Cardiac muscle cell (in vitro differentiated cells and primary cell): Measurements from ENCODE around the gene PHTF2. TPM values are rescaled to one million over a fixed set of nuclear protein-coding genes. Genes with fewer than 3 reads are reported as not detected.
A peak's percentile ranks its signal among the peaks of the same experiment; 100 is the strongest.

Experiments used
- DNase-seq, 2 donors: peaks; one replicate each; pipeline versions ENCODE4 v3.0.0 to v3.0.0-alpha.2; 2010 to 2017; ENCODE audit warnings: low read depth in 1 of 2, low spot score in 1 of 2
- H3K27ac ChIP-seq: fragments of 200-600 bp; sonication (generic); 2 replicates; pipeline ENCODE4 v1.5.1; 2016
- H3K27me3 ChIP-seq: fragments of 200-600 bp; sonication (generic); 2 replicates; pipeline ENCODE4 v1.6.0; 2016; ENCODE audit warnings: control low read depth
- H3K36me3 ChIP-seq: fragments of 200-600 bp; sonication (generic); 2 replicates; pipeline ENCODE4 v1.5.1; 2016; ENCODE audit warnings: control low read depth
- H3K4me1 ChIP-seq: fragments of 200-600 bp; sonication (generic); 2 replicates; pipeline ENCODE4 v1.8.1; 2017; ENCODE audit warnings: low read depth, mild to moderate bottlenecking, mixed run types
- H3K4me3 ChIP-seq: fragments of 200-600 bp; sonication (generic); 2 replicates; pipeline ENCODE4 v1.5.1; 2016; ENCODE audit warnings: mild to moderate bottlenecking
- H3K9me3 ChIP-seq: fragments of 200-600 bp; sonication (generic); 2 replicates; pipeline ENCODE4 v1.5.1; 2017; ENCODE audit warnings: low read depth, mild to moderate bottlenecking, control low read depth
- polyA plus RNA-seq: library from polyadenylated mRNA; unstranded; fragments of >200 nt; fragmentation: Nextera tagmentation; extraction: Ambion mirVana; gene quantifications from 2 replicates; pipeline ENCODE4 v1.2.1, GENCODE V29; 2016
- total RNA-seq: library from RNA; depleted of rRNA; stranded (reverse); fragments of >200 nt; gene quantifications from 2 replicates; pipeline ENCODE4 v1.2.3, GENCODE V29; 2016
- TF ChIP-seq, protein P1 (sequence below): IDR thresholded peaks from 2 replicates; pipeline ENCODE4 v1.5.1; 2012; ENCODE audit warnings: low read depth, mild to moderate bottlenecking, low read length

Gene PHTF2
- 27.7 and 36.6 TPM in 2 replicates for total RNA-seq
- 28.4 and 49.9 TPM in 2 replicates for polyA plus RNA-seq

GRCh38 chr7:77798394-77799077, at the start of gene PHTF2, which contains the start of gene TMEM60:
Gene PHTF2, plus strand, starts transcription at chr7:77798773.
Gene TMEM60, minus strand, starts transcription at chr7:77798434. Its CDS starts 4,061 bp downstream, at chr7:77794373.
- peak within 1 kb of the TSS; percentile 85 for H3K27ac ChIP-seq
- H3K4me3 ChIP-seq: peak within 1 kb of the TSS; percentile 90
- DNase-seq: peak; percentile 99 to 100
- peaks cover 4% of the 10 kb centered on the region for H3K36me3 ChIP-seq
- H3K27me3 ChIP-seq: no peaks in the 10 kb centered on the region
- no peaks in the 10 kb centered on the region for H3K9me3 ChIP-seq
- TF ChIP-seq, protein P1, sequence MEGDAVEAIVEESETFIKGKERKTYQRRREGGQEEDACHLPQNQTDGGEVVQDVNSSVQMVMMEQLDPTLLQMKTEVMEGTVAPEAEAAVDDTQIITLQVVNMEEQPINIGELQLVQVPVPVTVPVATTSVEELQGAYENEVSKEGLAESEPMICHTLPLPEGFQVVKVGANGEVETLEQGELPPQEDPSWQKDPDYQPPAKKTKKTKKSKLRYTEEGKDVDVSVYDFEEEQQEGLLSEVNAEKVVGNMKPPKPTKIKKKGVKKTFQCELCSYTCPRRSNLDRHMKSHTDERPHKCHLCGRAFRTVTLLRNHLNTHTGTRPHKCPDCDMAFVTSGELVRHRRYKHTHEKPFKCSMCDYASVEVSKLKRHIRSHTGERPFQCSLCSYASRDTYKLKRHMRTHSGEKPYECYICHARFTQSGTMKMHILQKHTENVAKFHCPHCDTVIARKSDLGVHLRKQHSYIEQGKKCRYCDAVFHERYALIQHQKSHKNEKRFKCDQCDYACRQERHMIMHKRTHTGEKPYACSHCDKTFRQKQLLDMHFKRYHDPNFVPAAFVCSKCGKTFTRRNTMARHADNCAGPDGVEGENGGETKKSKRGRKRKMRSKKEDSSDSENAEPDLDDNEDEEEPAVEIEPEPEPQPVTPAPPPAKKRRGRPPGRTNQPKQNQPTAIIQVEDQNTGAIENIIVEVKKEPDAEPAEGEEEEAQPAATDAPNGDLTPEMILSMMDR: peak; percentile 58
- H3K4me1 ChIP-seq: peaks cover 22% of the 10 kb centered on the region

DNA sequence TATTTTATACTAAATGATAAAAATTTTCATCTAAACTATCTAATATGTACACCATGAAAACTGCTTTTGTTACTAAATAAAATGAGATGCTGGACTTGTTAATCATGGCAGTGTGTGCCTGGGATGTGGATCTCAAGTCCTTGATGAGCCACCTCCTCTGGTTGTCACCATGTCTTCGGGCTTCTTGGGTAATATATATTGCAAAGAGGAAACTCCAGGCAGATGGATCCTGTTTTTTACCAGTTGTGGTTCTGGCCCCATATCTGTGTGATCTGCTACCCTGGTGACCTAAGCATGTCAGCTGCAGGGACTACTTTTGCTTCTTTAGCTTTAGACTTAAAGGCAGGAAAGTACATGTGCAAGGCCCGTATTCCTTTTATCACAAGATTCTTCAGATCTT, 46.6 kb upstream of the PHTF2 start:
- H3K9me3 ChIP-seq: no peaks in the 10 kb centered on the region
- no peak overlapping the region for H3K27ac ChIP-seq
- DNase-seq: no peak
- H3K36me3 ChIP-seq: peaks cover 3% of the 10 kb centered on the region
- TF ChIP-seq, protein P1: no peak
- no peak overlapping the region for H3K4me3 ChIP-seq
- H3K27me3 ChIP-seq: no peaks in the 10 kb centered on the region
- no peaks in the 10 kb centered on the region for H3K4me1 ChIP-seq

DNA sequence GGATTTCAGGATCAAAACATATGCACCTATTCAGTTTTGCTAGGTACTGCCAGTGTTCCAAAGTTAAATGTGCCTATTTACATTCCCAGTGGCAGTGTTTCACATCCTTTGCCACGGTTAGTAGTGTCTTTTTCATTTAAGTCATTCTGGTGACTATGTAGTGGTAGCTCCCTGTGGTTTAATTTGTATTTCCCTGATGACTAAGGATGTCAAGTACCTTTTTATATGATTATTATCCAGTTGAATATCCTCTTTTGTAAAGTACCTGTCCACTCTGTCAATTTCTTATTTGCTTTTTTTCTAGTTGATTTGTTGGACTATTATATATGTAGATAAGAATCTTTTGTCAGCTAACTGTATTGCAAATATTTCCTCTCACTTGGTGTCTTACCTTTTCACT, 45.4 kb upstream of the PHTF2 start:
- Histone ChIP-seq H3K27ac (no peak overlapping the region), H3K27me3 (no peaks in the 10 kb centered on the region), H3K4me3 (no peak overlapping the region), H3K9me3 (no peaks in the 10 kb centered on the region), H3K4me1 (no peaks in the 10 kb centered on the region), H3K36me3 (peaks cover 3% of the 10 kb centered on the region)
- DNase-seq: no peak
- TF ChIP-seq, protein P1: no peak

- no peaks in the 10 kb centered on the region for H3K27me3 ChIP-seq
- peak overlapping the region; percentile 37 for H3K27ac ChIP-seq
- no peak overlapping the region for H3K4me3 ChIP-seq
- H3K4me1 ChIP-seq: no peaks in the 10 kb centered on the region
- H3K36me3 ChIP-seq: no peaks in the 10 kb centered on the region
- no peaks in the 10 kb centered on the region for H3K9me3 ChIP-seq
- TF ChIP-seq, protein P1: no peak
- DNase-seq: no peak
Observed at GRCh38 chr7:77757589-77757988, 41.0 kb upstream of the PHTF2 start.

DNA sequence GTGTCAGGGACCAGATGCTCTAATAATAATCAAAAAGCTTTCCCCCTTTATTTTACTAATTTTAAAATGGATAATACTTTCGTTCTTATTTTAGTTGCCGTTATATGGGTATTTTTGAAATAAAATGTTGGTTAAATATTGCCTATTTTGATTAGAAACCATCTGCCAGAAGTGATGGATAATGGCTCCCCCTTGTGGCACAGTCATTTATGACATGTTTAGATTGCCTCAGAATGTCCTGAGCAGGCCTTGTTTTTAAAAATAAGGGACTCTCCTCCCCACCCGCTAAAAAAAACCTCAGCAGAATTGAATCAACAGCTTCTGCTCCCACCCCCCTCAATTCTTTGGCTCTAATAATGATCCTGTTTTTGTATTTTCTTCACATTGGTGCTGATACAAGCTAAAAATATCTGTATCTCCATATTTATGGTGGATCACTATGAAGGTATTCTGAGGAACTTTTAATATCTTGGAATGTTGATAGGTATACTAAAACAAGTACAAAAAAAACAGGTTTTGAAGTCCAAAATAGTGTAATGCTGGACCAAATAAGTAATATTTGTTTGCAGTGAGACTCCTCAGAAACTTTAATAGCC, 39.2 kb upstream of the PHTF2 start:
- H3K4me1 ChIP-seq: no peaks in the 10 kb centered on the region
- TF ChIP-seq, protein P1: peak; percentile 72
- H3K9me3 ChIP-seq: no peaks in the 10 kb centered on the region
- peak; percentile 72 to 82 for DNase-seq
- no peak overlapping the region for H3K4me3 ChIP-seq
- no peaks in the 10 kb centered on the region for H3K36me3 ChIP-seq
- H3K27ac ChIP-seq: peak overlapping the region; percentile 8
- H3K27me3 ChIP-seq: no peaks in the 10 kb centered on the region
